Right renal pelvis (tissue), 4 donors: ENCODE results near the gene CRTAP. TPM values are rescaled to one million over a fixed set of nuclear protein-coding genes. Genes with fewer than 3 reads are reported as not detected.
"Not testable (repeated sequence)": the region's sequence is repeated elsewhere in the genome, so short reads cannot be mapped to it uniquely, and the experiment has no call there.

Experiments used
- DNase-seq, 4 donors: peaks; one replicate each; pipeline ENCODE4 v3.0.0-alpha.2; 2013; ENCODE audit warnings: low read depth in 4 of 4, low spot score in 3 of 4, missing footprints in 1 of 4
- polyA plus RNA-seq, 4 donors: library from polyadenylated mRNA; unstranded; fragments of 120-200 nt; gene quantifications; one replicate each; pipeline ENCODE4 v1.2.1, GENCODE V29; 2013; ENCODE audit not compliant: insufficient read length in 4 of 4

Gene CRTAP
- polyA plus RNA-seq, 4 donors, result 183 to 194 (median 188) TPM

DNA sequence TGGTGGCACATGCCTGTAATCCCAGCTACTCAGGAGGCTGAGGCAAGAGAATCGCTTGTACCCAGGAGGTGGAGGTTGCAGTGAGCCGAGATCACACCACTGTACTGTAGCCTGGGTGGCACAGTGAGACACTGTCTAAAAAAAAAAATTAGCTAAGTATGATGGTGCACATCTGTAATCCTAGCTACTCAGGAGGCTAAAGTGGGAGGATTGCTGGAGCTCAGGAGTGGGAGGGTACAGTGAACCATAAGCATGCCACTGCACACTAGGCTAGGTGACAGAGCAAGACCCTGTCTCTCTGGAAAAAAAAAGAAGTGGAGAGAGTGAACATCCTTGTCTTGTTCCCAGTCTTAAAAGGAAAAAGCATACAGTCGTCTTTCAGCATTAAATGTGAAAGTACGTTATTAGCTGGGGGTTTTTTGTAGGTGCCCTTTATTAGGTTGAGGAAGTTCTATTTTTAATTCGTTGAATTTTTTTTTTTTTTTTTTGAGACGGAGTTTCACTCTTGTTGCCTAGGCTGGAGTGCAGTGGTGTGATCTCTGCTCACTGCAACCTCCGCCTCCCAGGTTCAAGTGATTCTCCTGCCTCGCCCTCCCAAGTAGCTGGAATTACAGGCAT lies 25.3 kb downstream of the CRTAP start:
- not testable (repeated sequence) for DNase-seq

- DNase-seq, result no peak
Observed at GRCh38 chr3:33139996-33140395, 26.2 kb downstream of the CRTAP start.

DNA sequence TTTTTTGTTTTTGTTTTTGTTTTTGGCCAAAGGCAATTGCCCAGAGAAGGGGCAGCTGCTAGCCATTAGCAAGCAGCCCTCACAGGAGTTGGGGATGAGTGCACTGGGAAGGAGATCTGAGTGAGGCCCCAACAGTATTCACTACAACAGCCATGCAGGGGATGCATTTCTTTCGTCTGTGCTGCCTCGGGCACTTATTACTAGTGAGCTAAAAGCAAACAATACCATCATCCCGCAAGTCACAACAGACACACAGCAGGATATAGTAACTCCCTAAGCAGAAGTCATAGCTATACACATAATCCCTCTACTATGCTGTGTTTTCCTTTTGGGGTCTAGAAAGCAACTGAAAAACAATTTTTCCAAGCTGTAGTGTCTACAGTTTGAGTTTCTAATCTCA lies 27.2 kb downstream of the CRTAP start:
- DNase-seq, result no peak

GRCh38 chr3:33144433-33144832 lies 30.6 kb downstream of the CRTAP start:
- DNase-seq, result no peak

GRCh38 chr3:33145221-33145900 lies 31.5 kb downstream of the CRTAP start:
- no peak for DNase-seq

- no peak for DNase-seq
Observed at GRCh38 chr3:33145901-33146580, 32.2 kb downstream of the CRTAP start.

DNA sequence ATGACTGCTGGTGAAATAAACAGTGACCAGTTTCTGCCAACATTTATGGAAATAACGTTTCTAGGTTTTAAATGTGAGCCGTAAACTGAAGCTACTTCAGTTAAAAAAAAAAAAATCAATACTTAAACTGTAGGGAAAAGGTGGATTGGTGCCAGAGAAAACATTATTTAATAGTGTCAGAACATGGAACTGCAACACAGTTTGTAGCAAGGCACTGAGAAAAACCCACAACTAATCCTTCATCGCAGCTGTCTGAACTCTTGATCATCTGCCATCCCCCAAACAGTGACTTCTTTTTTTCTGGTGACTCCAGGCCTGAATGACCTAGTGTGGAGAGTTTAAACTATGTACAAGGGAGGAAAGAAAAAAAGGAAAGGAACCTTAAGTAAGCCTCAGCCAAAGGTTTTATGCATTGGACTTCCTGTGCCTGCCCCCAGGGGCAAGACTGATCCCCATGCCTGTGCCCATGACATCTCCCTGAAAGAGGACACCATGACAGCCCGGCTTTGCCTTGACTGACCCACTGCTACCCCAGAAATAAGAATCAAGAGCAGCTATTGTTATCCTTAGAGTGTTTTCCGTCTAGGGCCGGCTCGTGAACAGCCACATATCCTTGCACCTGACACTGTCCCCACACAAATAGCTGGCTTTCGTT lies 33.1 kb downstream of the CRTAP start:
- peak in 3 of 4 donors; percentile 5 to 11 (median 8) for DNase-seq

GRCh38 chr3:33149342-33149741 lies 35.5 kb downstream of the CRTAP start:
- no peak for DNase-seq

DNA sequence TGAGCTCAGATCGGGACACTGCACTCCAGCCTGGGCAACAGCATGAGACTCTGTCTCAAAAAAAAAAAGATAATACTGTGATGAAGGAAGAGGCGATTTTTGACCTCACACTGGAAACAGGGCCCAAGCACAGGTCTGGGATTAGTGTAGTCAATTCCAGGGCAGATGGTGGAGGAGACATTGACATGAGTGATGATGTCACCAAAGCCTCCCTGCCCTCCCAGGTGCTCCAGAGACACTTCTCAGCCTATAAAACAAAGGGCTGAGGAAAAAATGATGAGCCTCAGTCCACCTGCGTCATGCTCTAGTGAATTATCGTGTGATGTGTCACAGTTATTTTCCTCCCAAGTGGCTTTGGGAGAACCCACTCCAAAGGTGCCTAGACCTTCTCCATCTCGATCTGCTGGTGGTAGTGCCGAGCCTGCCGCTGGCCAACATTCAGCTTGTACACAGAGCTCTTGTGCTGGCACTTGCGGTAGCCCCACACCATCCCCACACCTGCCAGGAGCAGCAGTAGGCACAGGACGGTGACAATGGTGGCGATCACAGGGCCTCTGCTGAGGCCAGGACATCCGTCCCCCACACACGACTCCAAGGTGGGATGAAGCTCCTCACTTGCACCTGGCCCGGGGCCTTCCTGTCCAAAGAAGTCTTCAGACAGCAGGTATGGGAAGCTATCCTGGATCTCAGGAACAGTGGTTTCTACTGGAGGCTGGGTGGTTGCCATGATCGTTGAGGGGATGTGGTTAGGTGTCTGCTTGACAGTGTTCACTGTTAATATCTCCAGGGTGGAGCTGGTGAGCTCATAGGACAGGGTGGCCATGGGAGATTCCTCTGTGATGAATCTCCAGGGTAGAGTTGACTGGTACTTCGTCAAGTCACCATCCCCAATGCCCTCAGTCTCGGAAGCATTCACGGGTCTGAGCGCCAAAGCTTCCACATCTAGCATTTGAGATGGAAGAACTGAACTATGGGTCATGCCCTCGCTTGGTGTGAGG lies 38.8 kb downstream of the CRTAP start:
- DNase-seq, result no peak

DNA sequence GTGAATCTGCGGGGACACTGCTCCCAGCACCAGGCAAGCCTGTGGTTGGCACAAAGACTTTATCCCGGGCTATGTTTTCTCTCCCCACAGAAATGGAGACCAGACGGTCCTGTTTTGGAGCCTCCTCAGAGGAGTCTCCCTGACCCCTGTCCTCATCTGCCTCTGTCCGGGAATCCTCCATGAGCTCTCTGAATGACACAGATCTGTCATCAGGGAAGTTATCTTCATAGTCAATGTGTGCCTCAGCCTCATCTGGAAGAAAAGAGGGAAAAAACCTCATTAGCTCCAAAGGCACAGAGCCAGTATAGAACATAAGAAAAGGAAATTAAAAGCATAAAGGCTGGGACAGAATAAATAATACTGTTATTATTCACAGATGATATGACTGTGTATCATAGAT lies 40.0 kb downstream of the CRTAP start:
- no peak for DNase-seq

- DNase-seq, result no peak
Observed at GRCh38 chr3:33155301-33155700, 41.5 kb downstream of the CRTAP start.

GRCh38 chr3:33159234-33159633 lies 45.4 kb downstream of the CRTAP start:
- no peak for DNase-seq

DNA sequence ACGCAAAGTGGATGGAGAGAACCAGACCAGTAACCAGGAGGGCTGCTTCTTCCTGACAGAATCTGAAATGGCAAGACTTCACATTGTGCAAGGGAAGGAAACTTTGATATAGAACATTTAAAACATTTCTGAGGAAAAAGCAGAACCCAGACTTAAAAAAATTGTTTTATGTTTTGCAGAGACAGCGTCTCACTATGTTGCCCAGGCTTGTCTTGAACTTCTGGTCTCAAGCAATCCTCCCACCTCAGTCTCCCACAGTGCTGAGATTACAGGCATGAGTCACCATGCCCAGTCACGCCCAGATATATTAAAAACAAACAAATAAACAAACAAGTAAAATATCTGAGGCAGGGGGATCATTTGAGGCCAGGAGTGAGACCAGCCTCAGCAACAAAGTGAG lies 46.2 kb downstream of the CRTAP start:
- DNase-seq, result no peak

DNA sequence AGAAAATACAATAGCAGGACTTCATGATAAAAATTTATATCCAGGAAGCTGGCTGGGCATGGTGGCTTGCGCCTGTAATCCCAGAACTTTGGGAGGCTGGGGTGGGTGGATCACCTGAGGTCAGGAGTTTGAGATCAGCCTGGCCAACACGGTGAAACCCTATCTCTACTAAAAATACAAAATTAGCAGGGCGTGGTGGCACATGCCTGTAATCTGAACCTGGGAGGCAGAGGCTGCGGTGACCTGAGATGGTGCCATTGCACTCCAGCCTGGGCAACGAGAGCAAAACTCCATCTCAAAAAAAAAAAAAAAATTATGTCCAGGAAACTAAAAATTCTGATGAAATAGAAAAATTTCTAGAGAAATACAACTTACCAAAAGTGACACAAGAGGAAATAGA lies 48.8 kb downstream of the CRTAP start:
- DNase-seq, result not testable (repeated sequence)

DNA sequence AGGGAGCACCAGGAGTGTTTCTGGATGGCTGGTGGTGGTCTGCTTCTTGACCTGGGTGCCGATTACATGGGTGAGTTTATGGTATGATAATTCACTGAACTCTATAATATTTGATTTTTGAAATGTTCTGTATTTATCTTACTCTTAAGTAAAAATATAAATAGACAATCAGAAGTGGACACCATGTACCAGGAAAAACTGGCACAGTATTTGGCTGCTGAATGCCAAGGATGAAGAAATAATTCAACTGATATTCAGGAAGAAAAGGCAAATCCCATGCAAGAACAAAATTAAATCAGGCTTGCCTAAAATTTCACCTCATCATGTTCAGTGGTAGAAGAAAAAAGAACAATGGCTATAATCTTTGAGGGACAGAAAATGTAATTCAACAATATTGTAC lies 51.6 kb downstream of the CRTAP start:
- DNase-seq, result no peak

DNA sequence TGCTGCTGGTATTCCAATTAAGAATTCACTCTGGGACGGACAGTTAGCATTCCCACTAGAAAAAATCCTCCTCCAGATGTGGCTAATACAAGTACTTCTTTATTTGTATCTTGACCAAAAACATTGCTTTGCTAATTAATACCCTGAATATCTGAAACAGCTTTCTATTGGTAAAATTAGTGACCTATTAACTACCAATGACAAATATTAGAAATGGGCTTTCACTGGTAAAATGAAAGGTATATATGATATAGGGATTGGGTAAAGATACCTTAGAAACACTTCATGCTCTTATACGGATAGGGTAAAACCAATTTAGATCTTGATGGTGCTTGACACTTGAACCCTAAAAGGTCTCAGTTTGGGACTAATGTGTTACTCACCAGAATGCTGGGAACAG lies 52.3 kb downstream of the CRTAP start:
- DNase-seq, result no peak

DNA sequence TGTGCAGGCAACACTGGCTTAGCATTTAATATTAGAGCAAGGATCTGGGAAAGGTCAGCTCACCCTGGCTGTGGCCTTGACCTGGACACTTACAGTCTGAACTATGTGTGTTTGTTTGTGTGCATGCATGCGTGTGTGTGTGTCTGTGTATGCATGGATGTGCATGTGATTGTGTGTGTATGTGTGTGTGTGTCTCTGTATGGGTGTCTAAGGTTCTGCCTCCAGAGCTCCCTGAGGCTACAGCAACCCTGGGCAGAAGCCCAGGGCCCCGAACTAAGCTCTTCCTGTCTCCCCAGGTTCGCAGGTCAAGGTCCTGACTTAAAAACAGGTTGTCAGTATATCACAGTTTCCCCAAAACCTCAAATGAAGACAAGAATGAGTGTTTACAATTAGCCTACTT lies 53.5 kb downstream of the CRTAP start:
- no peak for DNase-seq

DNA sequence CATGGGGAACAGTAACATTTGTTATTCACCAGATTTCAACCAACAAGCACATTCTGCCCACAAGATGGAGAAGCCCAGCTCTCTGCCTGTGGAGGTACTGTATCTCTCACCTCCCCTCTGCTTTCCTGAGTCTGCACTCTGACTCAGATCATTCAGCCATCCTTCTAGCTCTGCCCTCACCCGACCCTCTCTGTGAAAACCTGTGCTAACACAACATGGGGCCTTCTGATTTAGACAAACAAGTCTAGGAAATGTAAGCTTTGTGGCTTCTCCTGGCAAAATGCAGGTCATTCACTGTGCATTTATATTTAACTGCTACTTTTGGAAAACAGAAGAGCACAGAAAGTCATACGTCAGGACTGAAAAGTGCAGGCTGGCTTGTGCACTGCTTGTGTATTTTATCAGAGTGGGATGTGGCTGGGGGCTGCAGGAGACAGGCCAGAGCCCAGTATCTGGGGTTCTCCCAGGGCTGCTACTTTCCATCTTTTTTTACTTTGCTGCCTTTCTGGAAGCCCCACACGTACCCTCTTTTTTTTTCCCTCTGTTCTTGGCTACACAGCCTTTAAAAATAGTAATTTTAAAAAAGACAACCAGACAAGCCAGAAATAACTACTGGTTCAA lies 54.0 kb downstream of the CRTAP start:
- DNase-seq, result no peak

GRCh38 chr3:33170531-33170930 lies 56.7 kb downstream of the CRTAP start:
- no peak for DNase-seq

- DNase-seq, result no peak
Observed at GRCh38 chr3:33171580-33171979, 57.8 kb downstream of the CRTAP start.
